Activated CD4-positive, CD25-positive, alpha-beta regulatory T cell treated with anti-CD3 and anti-CD28 coated beads, Interleukin-2, amount 50 U/mL, for 24 hours (primary cell): ENCODE data around the gene RB1.
A peak's percentile ranks its signal among the peaks of the same experiment; 100 is the strongest.
"Not testable (repeated sequence)": the region's sequence is repeated elsewhere in the genome, so short reads cannot be mapped to it uniquely, and the experiment has no call there.

Experiments used
- ATAC-seq, 2 donors: fragments of 150-1000 bp; cut with Tn5 transposase; one replicate each; pipeline ENCODE4 v1.10.0; 2021; ENCODE audit warnings: mild to moderate bottlenecking in 1 of 2, moderate library complexity in 1 of 2

The RB1 gene

GRCh38 chr13:48411841-48412531, 108.4 kb downstream of the RB1 start:
- ATAC-seq = peak; percentile 34 to 55

DNA sequence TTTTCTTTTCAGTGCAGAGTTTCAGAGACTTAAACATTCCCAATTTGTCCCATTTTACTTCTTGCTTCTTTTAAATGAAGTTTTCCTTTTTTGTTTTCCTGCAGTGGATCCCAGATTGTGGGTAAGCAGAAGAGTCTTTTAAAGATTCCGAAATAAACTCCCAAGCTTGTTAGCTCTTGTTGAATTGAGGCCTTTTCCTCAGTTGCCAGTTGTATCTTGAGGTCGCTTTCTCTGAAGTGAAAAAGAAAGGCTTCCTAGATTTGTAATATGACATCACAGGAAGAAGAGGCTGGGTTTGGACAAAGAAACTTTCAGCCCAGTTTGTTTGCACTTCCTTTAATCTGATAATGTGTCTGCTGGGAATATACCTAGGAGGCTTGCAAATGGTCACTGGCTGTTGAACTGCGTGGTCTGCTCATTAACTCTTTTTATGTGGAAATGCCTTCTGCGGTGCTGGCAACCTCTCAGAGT, 109.4 kb downstream of the RB1 start, which contains the start of gene LPAR6:
LPAR6 (minus strand) TSS at position 233 of the 471 bp plus-strand sequence. CDS start 690 bp downstream, outside the sequence.
- no peak for ATAC-seq

DNA sequence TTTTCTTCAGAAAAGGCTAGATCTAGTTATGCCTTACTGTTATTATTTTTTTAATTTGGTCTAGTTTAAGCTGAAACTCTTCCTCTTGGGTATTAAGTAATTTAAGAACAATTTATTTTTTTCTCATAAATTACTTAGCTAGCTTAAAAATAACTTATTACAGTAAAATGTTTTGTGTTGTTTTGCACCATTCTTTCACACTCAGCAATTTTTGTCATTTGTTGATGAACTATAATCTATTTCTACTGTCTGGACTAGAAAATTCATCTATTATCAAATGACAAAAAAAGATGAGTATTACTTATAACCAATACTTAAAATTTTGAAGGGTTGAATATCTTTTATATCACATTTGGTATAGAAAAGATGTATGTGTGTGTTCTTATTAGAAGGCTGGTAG, 111.0 kb downstream of the RB1 start:
- no peak for ATAC-seq

DNA sequence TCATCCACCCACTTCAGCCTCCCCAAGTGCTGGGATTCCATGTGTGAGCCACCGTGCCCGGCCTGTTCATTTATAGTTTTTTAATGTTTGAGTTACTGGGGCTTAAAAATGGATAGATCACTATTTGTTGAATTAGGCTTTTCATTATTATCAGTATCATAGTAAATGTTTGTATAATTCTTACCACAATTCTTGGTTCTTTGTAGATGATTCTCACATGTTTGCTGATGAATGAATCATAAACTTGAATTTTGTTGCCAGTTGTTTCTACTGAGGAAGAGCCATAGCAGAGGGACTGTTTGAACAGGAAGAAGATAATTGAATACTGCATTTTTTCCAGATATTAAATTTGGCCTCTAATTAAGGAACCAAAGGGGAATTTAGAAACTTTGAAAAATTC, 112.0 kb downstream of the RB1 start:
- peak in 1 of 2 donors; percentile 11 for ATAC-seq

- ATAC-seq = not testable (repeated sequence)
Measured at GRCh38 chr13:48422003-48422402, 118.5 kb downstream of the RB1 start.

DNA sequence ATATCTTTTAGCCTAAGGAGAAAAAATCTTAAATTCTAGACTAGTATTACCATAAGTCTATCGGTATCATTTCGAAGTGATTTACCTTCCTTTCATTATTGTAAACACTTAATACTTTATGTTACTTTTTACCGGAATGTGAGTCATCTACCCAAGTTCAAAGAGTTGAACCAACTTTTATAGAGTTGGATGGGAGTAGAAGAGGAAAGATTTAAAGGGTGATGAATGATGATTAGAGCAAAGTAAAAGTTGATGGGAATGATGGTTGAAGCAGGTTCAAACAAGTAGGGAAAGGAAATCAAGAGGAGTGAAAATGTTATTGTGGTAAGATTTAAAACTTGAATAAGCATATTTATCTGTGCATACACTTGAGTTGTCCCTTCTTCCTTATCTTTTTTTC, 120.7 kb downstream of the RB1 start:
- no peak for ATAC-seq

- ATAC-seq = no peak
Measured at GRCh38 chr13:48426052-48426451, 122.5 kb downstream of the RB1 start.

DNA sequence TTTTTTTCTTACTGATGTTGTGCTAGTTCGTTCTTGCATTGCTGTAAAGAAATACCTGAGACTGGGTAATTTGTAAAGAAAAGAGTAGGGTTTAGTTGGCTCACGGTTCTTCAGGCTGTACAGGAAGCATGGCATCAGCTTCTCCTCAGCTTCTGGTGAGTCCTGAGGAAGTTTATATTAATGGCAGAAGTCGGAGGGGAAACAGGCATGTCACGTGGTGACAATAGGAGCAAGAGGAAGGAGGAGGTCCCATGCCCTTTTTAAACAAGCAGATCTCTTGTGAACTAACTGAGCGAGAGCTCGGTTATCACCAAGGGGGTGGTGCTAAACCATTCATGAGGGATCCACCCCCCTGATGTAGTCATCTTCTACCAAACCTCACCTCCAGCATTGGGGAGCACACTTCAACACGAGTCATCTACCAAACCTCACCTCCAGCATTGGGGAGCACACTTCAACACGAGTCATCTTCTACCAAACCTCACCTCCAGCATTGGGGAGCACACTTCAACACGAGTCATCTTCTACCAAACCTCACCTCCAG, 123.3 kb downstream of the RB1 start:
- ATAC-seq = peak in 1 of 2 donors; percentile 36

GRCh38 chr13:48429036-48429435, 125.5 kb downstream of the RB1 start:
- ATAC-seq = no peak

DNA sequence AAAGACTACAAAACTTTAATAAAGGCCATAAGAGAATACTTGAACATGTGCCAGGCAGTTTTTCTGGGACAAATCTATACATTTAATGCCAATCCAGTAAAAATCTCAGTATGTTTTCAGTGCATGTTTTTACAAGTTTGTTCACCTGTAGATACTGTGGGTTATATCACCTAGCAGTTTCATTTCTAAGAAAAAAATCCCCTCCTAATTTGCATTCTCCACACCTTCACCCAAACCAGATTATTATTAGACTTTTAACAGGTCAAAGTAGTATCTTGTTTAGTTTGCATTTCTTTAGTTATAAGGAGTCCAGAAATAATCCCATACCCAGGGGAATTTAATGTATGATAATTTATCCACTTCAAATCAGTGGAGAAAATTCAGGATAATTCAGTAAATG, 126.3 kb downstream of the RB1 start:
- no peak for ATAC-seq

GRCh38 chr13:48431431-48431830, 127.9 kb downstream of the RB1 start:
- no peak for ATAC-seq

- ATAC-seq = no peak
Measured at GRCh38 chr13:48431987-48432615, 128.6 kb downstream of the RB1 start.

GRCh38 chr13:48434200-48434599, 130.6 kb downstream of the RB1 start:
- no peak for ATAC-seq

DNA sequence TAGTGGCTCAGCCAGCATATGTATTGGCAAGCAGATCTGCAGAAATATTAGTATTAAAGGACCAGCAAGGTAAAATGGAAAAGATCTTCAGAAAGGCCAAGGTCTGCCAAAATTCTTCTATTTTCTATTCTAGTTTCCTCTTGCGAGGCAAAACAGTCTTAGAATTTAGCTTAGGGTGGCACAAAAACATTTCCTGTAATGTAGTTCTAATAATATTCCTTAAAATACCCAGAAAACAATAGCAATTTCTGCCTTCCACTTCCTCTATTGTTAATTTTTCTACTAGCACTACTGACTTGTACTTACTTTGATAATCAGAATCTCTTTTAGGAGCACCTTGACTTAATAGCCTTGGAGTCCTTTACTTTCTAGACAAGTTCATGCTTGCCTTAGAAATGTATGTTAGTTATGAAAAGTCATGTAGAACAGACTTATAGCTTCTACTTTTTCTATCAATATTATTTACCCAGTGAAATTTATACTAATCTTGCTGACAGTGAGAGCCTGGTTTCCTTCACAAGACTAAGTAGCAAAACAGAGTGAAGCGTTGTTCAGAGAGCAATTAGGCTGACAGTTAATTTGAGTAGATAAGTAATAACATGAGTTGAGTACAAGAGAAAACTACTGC, 133.2 kb downstream of the RB1 start:
- ATAC-seq = no peak

GRCh38 chr13:48437371-48437770, 133.8 kb downstream of the RB1 start:
- ATAC-seq = no peak

- peak; percentile 50 to 55 for ATAC-seq
Measured at GRCh38 chr13:48443442-48444208, 140.1 kb downstream of the RB1 start.

DNA sequence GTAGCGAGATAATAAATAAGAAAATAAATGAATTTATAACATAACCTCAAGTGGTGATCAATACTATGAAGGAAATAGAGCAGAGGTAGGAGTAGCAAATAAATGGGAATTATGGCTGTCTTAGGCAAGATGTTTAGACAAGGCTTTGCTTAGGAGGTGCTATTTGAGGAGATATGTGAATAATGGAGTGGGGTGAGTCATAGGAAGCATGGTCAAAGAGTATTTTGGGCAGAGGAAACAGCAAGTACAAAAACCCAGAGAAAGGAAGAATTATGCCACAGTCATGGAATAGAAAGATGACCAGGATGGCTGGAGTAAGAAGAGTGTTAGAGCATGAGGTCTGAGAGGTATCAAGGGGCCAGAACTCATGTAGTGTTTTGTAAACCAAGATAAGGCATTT, 142.9 kb downstream of the RB1 start:
- no peak for ATAC-seq

DNA sequence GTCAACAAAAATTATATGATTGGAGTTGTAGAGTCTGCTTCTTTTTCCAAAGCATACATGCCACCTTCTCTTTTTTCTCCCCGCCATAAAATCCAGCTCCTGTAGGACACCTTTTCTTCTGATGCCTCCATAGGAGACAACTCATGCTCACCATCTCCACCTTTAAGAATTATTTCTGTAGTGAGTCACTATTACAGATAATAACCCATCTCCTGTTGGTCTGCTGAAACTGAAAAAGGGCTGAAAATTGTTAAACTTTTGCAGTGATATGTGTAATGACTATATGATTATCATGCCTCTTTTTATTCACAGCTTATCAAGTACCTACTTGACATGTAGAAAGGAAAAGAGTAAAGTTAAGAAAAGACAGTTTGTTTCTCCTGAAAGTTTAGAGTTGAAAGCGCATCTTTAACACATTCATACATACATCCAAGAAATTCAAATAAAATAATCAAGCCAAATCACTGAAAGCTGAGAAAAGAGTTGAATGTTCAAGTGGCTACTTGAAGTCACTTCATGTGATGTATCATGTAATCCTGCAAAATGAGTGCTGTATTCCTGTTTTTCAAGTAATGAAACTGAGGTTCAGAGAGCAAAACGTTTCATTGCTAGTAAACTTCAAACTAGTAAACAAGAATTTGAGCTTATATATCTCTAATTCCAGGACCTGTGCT, 144.9 kb downstream of the RB1 start:
- peak; percentile 66 to 72 for ATAC-seq

DNA sequence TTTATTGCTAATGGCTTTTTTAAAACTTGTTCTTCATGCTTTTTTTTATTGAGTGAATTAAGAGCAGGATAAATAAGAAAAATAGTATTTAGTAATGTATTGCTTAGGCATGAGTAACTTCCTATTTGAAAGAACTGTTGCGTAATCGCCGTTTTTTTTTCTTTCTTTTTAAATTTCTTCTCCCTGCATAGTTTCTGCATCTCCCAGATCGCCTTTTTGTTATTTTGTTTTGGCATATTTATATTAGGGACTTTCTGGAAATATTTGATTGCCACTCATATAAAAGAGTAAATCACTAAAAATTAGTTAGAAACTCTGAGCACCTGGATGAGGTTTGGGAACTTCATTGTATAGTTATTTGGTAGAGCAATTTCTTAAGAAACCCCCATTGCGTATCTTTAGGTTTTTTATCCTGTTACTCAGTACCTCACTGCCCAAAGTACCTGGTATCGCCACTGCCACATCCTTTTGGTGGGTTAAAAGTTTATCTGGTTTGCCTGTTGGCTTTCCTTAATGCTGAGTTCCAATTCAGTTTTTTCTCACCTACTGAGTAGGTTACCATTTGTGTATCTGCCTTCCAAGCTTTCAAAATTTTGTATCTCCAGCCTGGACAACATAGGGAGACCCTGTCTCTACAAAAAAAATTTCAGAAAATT, 145.5 kb downstream of the RB1 start:
- ATAC-seq = peak; percentile 48 to 53

DNA sequence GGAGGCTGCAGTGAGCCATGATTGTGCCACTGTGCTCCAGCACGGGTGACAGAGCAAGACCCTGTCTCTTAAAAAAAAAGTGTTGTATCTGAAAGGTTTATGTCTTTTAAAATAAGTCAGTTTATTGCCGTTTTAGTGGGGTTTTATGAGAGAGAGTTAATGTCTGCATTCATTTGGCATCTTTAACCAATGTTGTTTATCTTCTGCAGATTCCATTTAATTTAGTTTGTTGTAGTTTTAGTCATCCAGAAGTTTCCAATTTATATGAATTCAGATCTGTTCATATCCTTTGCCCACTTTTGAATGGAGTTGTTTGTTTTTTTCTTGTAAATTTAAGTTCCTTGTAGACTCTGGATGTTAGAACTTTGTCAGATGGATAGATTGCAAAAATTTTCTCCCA, 146.1 kb downstream of the RB1 start:
- ATAC-seq = no peak

GRCh38 chr13:48451196-48451595, 147.6 kb downstream of the RB1 start:
- not testable (repeated sequence) for ATAC-seq

GRCh38 chr13:48456546-48456945, 153.0 kb downstream of the RB1 start:
- ATAC-seq = no peak
